ENCODE data around the gene TAC4. TPM values are rescaled to one million over a fixed set of nuclear protein-coding genes. Genes with fewer than 3 reads are reported as not detected.

Gene TAC4
- total RNA-seq, 4 donors from 2014 or later = 1.3 TPM; not detected in 3

DNA sequence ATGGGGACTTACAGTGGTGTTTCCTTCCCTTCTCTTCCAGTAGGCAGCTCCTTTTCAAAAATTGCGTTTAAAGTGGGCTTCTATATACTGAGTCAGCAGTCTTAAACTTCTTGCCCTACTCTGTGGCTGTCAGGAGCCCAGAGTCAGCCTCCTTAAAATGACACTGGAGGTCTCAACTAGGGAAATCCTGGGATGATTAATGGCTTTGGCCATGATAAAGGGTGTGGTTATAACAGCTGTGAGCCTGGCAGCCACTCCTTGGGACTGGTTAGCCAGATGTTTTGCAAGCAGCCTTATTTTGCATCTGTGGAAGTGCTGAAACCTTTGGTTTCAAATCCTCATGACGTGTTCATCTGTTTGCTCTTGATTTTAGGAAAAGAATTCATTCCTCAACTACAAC lies 25.0 kb downstream of the TAC4 start:
- TF ChIP-seq, protein P1, sequence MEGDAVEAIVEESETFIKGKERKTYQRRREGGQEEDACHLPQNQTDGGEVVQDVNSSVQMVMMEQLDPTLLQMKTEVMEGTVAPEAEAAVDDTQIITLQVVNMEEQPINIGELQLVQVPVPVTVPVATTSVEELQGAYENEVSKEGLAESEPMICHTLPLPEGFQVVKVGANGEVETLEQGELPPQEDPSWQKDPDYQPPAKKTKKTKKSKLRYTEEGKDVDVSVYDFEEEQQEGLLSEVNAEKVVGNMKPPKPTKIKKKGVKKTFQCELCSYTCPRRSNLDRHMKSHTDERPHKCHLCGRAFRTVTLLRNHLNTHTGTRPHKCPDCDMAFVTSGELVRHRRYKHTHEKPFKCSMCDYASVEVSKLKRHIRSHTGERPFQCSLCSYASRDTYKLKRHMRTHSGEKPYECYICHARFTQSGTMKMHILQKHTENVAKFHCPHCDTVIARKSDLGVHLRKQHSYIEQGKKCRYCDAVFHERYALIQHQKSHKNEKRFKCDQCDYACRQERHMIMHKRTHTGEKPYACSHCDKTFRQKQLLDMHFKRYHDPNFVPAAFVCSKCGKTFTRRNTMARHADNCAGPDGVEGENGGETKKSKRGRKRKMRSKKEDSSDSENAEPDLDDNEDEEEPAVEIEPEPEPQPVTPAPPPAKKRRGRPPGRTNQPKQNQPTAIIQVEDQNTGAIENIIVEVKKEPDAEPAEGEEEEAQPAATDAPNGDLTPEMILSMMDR (IDR thresholded peaks at IDR 0.05) = no peak
- no peak for TF ChIP-seq POLR2A (IDR thresholded peaks at IDR 0.05)
- Histone ChIP-seq H3K4me3 (no peak overlapping the region), H3K36me3 (no peaks in the 10 kb centered on the region), H3K9me3 (no peaks in the 10 kb centered on the region), H3K4me1 (no peaks in the 10 kb centered on the region), H3K27ac (no peak overlapping the region), H3K27me3 (no peaks in the 10 kb centered on the region)
- DNase-seq = peak; percentile 46 to 64
- intact Hi-C loops (cut with DNase I; ENCODE audit: low total_unique reads) = no loop called here

DNA sequence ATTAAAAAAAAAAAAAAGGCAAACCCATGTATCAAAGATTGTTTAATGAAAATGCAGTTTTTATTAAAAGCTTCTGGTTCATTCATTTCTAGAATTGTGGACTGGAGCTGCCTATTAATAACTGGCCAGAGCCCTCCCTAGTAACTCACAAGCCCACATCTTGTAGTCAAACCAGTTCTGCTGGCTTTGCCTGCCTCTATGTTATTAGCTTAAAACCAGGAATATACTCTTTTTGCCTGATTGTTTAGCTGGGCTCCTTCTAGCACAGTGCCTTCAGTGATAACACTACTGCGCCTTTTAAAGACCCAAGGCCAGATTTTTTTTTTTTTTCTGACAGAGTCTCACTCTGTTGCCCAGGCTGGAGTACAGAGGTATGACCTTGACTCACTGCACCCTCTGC lies 26.0 kb downstream of the TAC4 start:
- H3K27me3 ChIP-seq = no peaks in the 10 kb centered on the region
- TF ChIP-seq POLR2A (IDR thresholded peaks at IDR 0.05) = no peak
- TF ChIP-seq, protein P1 (IDR thresholded peaks at IDR 0.05) = no peak
- peak overlapping the region in 1 of 2 donors; percentile 12 for H3K27ac ChIP-seq
- no peaks in the 10 kb centered on the region for H3K9me3 ChIP-seq
- DNase-seq = no peak
- intact Hi-C loops (cut with DNase I; ENCODE audit: low total_unique reads) = no loop called here
- no peaks in the 10 kb centered on the region for H3K36me3 ChIP-seq
- H3K4me1 ChIP-seq = no peaks in the 10 kb centered on the region
- H3K4me3 ChIP-seq = no peak overlapping the region

DNA sequence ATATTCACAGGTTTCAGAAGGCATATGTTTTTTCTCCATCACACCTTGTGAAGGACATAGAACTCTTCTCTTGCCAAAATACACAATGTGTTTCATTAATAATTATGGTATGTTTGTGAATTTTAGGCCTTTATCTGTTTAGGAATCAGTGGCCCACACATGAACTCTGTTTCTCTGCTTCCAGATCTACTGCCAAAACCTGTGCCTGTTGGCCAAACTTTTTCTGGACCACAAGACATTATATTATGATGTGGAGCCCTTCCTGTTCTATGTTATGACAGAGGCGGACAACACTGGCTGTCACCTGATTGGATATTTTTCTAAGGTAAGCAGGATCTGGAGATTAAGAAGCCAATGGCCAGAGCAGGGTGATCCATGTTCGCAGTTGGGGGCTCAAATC lies 26.4 kb downstream of the TAC4 start:
- H3K36me3 ChIP-seq = no peaks in the 10 kb centered on the region
- H3K4me3 ChIP-seq = no peak overlapping the region
- H3K27ac ChIP-seq = peak overlapping the region in 1 of 2 donors; percentile 22
- intact Hi-C loops (cut with DNase I; ENCODE audit: low total_unique reads) = no loop called here
- no peaks in the 10 kb centered on the region for H3K4me1 ChIP-seq
- no peak for DNase-seq
- H3K9me3 ChIP-seq = no peaks in the 10 kb centered on the region
- H3K27me3 ChIP-seq = no peaks in the 10 kb centered on the region
- TF ChIP-seq, protein P1 (IDR thresholded peaks at IDR 0.05) = no peak
- no peak for TF ChIP-seq POLR2A (IDR thresholded peaks at IDR 0.05)

DNA sequence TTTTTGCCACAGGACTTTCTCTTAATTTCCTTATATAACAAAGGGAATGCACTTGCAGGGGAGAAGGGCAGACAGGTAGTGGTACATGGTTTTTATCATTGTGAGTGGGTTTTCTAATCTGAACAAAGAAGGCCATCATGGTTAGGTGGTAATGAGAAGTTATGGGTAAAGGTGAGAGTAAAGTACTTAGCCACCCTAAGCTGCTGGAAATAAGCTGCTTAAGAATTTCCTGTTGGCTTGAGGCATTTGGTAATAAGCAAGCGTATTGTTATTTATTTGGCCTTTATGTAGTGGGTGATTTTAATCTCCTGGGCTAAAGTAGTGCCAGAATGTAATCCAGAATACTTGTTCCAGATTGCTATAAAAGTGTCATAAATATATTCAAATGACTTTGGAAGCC lies 27.1 kb downstream of the TAC4 start:
- Histone ChIP-seq H3K36me3 (no peaks in the 10 kb centered on the region), H3K27me3 (no peaks in the 10 kb centered on the region), H3K4me3 (no peak overlapping the region), H3K27ac (no peak overlapping the region), H3K4me1 (no peaks in the 10 kb centered on the region), H3K9me3 (no peaks in the 10 kb centered on the region)
- intact Hi-C loops (cut with DNase I; ENCODE audit: low total_unique reads) = no loop called here
- no peak for DNase-seq
- TF ChIP-seq, protein P1 (IDR thresholded peaks at IDR 0.05) = no peak
- no peak for TF ChIP-seq POLR2A (IDR thresholded peaks at IDR 0.05)

DNA sequence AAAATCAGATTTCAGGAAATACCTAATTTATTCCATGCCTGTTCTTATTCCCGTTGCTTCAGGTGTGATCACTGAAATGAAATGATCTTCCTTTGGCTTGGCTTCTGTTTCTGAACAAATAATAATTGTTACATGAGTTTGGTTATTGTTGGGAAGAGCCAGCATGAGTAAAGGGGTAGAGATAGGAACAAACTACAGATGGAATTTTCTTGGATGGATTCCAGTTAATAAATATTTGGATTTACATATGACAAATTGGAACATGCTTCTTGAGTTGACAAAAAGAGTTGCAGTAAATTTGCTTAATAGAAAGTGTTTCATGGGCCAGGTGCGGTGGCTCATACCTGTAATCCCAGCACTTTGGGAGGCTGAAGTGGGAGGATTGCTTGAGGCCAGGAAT lies 28.2 kb downstream of the TAC4 start:
- Histone ChIP-seq H3K27ac (no peak overlapping the region), H3K4me3 (no peak overlapping the region), H3K9me3 (no peaks in the 10 kb centered on the region), H3K27me3 (no peaks in the 10 kb centered on the region), H3K4me1 (no peaks in the 10 kb centered on the region), H3K36me3 (no peaks in the 10 kb centered on the region)
- DNase-seq = no peak
- no peak for TF ChIP-seq POLR2A (IDR thresholded peaks at IDR 0.05)
- TF ChIP-seq, protein P1 (IDR thresholded peaks at IDR 0.05) = no peak
- intact Hi-C loops (cut with DNase I; ENCODE audit: low total_unique reads) = no loop called here

Data from uterus (tissue), 4 donors.